Stimulated activated effector memory CD8-positive, alpha-beta T cell treated with anti-CD3 and anti-CD28 coated beads, Interleukin-12 subunit alpha, Interleukin-12 subunit beta, amount 100 ng/mL, for 72 hours (primary cell): ENCODE results near the gene SLITRK5.
A peak's percentile ranks its signal among the peaks of the same experiment; 100 is the strongest.

Experiments used
- ATAC-seq: fragments of 150-1000 bp; cut with Tn5 transposase; 2 replicates; pipeline ENCODE4 v1.10.0; 2021
- DNase-seq, 2 donors: peaks; one replicate each; pipeline ENCODE4 v3.0.0; 2021 to 2022; ENCODE audit warnings: low spot score in 2 of 2
- H3K27ac Mint-ChIP-seq: one replicate; pipeline ENCODE4 v1.8.0; 2022; ENCODE audit warnings: mild to moderate bottlenecking, mixed read lengths
- H3K36me3 Mint-ChIP-seq: one replicate; pipeline ENCODE4 v1.8.0; 2022; ENCODE audit warnings: mild to moderate bottlenecking, mixed read lengths
- H3K4me1 Mint-ChIP-seq: one replicate; pipeline ENCODE4 v1.8.0; 2022; ENCODE audit warnings: mixed read lengths
- H3K4me3 Mint-ChIP-seq: one replicate; pipeline ENCODE4 v1.8.0; 2022; ENCODE audit warnings: mild to moderate bottlenecking, mixed read lengths
- H3K9me3 Mint-ChIP-seq: one replicate; pipeline ENCODE4 v1.8.0; 2022; ENCODE audit warnings: mixed read lengths

SLITRK5 gene

DNA sequence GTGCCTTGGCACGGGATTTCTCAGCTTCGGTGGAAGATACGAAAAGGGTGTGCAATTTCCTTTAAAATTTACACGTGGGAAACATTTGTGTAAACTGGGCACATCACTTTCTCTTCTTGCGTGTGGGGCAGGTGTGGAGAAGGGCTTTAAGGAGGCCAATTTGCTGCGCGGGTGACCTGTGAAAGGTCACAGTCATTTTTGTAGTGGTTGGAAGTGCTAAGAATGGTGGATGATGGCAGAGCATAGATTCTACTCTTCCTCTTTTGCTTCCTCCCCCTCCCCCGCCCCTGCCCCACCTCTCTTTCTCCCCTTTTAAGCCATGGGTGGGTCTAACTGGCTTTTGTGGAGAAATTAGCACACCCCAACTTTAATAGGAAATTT is 7.2 kb downstream of the SLITRK5 start:
- no peak overlapping the region for H3K27ac Mint-ChIP-seq
- H3K4me1 Mint-ChIP-seq, result peaks cover 13% of the 10 kb centered on the region
- no peaks in the 10 kb centered on the region for H3K36me3 Mint-ChIP-seq
- no peaks in the 10 kb centered on the region for H3K9me3 Mint-ChIP-seq
- H3K4me3 Mint-ChIP-seq, result peak overlapping the region; percentile 66
- no peak for DNase-seq
- peak; percentile 65 for ATAC-seq

GRCh38 chr13:87680298-87680697 is 9.1 kb downstream of the SLITRK5 start:
- H3K27ac Mint-ChIP-seq, result no peak overlapping the region
- H3K9me3 Mint-ChIP-seq, result no peaks in the 10 kb centered on the region
- no peaks in the 10 kb centered on the region for H3K36me3 Mint-ChIP-seq

DNA sequence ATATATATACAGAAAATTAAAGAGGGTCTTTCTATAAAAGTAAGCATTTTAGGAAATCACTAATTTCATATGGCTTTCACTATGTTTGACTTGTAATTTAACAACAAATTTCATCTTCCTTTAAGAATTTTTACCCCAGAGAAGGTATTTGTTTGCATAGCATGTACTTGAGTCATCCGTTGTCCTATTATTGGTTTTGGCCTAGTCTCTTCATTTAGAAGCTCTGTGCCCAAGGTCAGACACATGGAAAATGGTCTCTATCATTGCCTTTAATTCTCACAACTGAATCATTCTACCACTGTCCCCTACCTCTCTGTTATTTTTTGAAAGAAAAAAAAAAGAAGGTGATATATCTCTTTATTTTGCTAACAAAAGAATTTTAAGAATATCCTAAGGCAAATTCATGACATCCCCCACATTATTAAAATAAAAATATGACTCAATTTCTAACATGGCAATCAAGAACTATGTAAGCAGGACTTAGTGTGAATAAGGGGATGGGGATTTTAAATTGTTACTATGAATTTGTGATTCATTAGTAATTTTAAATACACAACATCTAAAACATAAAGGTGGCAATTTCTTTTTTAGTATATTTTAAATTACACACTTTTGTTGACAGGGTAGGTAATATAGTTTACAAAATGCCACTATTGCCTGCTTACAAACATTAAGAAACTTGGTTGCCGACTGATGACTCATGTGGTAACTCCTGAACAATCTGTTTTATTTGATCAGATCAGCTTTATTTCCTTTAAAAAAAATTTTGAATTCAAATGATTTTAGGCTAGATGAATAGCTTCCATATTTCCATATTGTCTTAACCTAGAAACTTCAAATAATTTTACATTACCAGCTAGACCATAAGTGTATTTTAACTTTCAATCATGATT is 13.9 kb downstream of the SLITRK5 start:
- DNase-seq (no peak), ATAC-seq (no peak)
- no peaks in the 10 kb centered on the region for H3K36me3 Mint-ChIP-seq
- no peaks in the 10 kb centered on the region for H3K9me3 Mint-ChIP-seq
- no peak overlapping the region for H3K27ac Mint-ChIP-seq
- no peaks in the 10 kb centered on the region for H3K4me1 Mint-ChIP-seq
- H3K4me3 Mint-ChIP-seq, result no peak overlapping the region

More at GRCh38 chr13:87680298-87680697, 9.1 kb downstream of the SLITRK5 start:
- Mint-ChIP-seq H3K4me1 (peaks cover 6% of the 10 kb centered on the region), H3K4me3 (no peak overlapping the region)
- ATAC-seq (no peak), DNase-seq (no peak)

GRCh38 chr13:87696458-87696857 is 25.3 kb downstream of the SLITRK5 start:
- Mint-ChIP-seq H3K36me3 (no peaks in the 10 kb centered on the region), H3K9me3 (no peaks in the 10 kb centered on the region), H3K4me3 (no peak overlapping the region), H3K4me1 (no peaks in the 10 kb centered on the region), H3K27ac (no peak overlapping the region)
- DNase-seq (no peak), ATAC-seq (no peak)

GRCh38 chr13:87698268-87698667 is 27.1 kb downstream of the SLITRK5 start:
- ATAC-seq (no peak), DNase-seq (no peak)
- Mint-ChIP-seq H3K4me1 (no peaks in the 10 kb centered on the region), H3K36me3 (no peaks in the 10 kb centered on the region), H3K9me3 (no peaks in the 10 kb centered on the region), H3K27ac (no peak overlapping the region), H3K4me3 (no peak overlapping the region)

GRCh38 chr13:87709947-87710346 is 38.8 kb downstream of the SLITRK5 start:
- DNase-seq, result no peak
- no peak for ATAC-seq
- no peaks in the 10 kb centered on the region for H3K4me1 Mint-ChIP-seq
- no peak overlapping the region for H3K27ac Mint-ChIP-seq
- no peaks in the 10 kb centered on the region for H3K36me3 Mint-ChIP-seq
- H3K4me3 Mint-ChIP-seq, result no peak overlapping the region
- peaks cover 9% of the 10 kb centered on the region for H3K9me3 Mint-ChIP-seq

GRCh38 chr13:87712012-87712411 is 40.8 kb downstream of the SLITRK5 start:
- Mint-ChIP-seq H3K27ac (no peak overlapping the region), H3K9me3 (peaks cover 9% of the 10 kb centered on the region), H3K4me3 (no peak overlapping the region), H3K36me3 (no peaks in the 10 kb centered on the region), H3K4me1 (no peaks in the 10 kb centered on the region)
- ATAC-seq (no peak), DNase-seq (no peak)
